Measurements from ENCODE around the gene ATRNL1.

DNA sequence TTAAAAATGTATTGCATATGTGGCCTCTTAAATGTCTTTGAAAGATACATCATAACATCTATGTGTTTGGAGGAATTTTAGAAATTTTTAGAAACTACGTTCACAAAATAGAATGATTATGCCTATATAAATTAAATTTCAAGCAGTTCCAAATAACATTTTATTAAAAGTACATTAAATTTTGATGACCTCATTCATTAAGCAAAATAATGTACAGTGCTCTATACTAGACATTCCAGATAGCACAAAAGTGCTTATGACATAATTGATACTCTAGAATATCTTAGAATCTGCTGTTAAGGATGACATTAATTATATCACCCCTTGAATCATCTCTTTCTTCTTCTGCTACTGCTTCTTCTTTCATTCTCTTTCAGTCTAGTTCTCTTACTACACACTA is 650.9 kb downstream of the ATRNL1 start:
- TF ChIP-seq, protein P1, sequence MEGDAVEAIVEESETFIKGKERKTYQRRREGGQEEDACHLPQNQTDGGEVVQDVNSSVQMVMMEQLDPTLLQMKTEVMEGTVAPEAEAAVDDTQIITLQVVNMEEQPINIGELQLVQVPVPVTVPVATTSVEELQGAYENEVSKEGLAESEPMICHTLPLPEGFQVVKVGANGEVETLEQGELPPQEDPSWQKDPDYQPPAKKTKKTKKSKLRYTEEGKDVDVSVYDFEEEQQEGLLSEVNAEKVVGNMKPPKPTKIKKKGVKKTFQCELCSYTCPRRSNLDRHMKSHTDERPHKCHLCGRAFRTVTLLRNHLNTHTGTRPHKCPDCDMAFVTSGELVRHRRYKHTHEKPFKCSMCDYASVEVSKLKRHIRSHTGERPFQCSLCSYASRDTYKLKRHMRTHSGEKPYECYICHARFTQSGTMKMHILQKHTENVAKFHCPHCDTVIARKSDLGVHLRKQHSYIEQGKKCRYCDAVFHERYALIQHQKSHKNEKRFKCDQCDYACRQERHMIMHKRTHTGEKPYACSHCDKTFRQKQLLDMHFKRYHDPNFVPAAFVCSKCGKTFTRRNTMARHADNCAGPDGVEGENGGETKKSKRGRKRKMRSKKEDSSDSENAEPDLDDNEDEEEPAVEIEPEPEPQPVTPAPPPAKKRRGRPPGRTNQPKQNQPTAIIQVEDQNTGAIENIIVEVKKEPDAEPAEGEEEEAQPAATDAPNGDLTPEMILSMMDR (IDR thresholded peaks at IDR 0.05), result no peak
- no peak for TF ChIP-seq RAD21 (IDR thresholded peaks at IDR 0.05; ENCODE audit: low read length)
- TF ChIP-seq JUND (IDR thresholded peaks at IDR 0.05), result no peak
- no peak for TF ChIP-seq POLR2AphosphoS5 (IDR thresholded peaks at IDR 0.05; ENCODE audit: low read depth, low read length)
- TF ChIP-seq RFX5 (IDR thresholded peaks at IDR 0.05; ENCODE audit: low read length), result no peak
- TF ChIP-seq, protein P2, sequence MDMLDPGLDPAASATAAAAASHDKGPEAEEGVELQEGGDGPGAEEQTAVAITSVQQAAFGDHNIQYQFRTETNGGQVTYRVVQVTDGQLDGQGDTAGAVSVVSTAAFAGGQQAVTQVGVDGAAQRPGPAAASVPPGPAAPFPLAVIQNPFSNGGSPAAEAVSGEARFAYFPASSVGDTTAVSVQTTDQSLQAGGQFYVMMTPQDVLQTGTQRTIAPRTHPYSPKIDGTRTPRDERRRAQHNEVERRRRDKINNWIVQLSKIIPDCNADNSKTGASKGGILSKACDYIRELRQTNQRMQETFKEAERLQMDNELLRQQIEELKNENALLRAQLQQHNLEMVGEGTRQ (IDR thresholded peaks at IDR 0.05; ENCODE audit: borderline replicate concordance, low read depth, low read length), result no peak
